Upper lobe of right lung (tissue), 1 donor: ENCODE data around the gene NDUFAF8. TPM values are rescaled to one million over a fixed set of nuclear protein-coding genes. Genes with fewer than 3 reads are reported as not detected.

ENCODE experiments used
- ATAC-seq: fragments of 200-7000 bp; cut with Tn5 transposase; one replicate; pipeline ENCODE4 v1.9.1; 2020; ENCODE audit warnings: mild to moderate bottlenecking, moderate library complexity
- DNase-seq: peaks from one replicate; pipeline ENCODE4 v3.0.0-alpha.2; 2020
- H3K27ac ChIP-seq: fragments of 200-600 bp; one replicate; pipeline ENCODE4 v1.8.0; 2022
- H3K27me3 ChIP-seq: fragments of 200-600 bp; one replicate; pipeline ENCODE4 v1.8.0; 2022; ENCODE audit warnings: mild to moderate bottlenecking
- H3K36me3 ChIP-seq: fragments of 200-600 bp; one replicate; pipeline ENCODE4 v1.8.0; 2022
- H3K4me1 ChIP-seq: fragments of 200-600 bp; one replicate; pipeline ENCODE4 v1.8.0; 2022
- H3K4me3 ChIP-seq: fragments of 200-600 bp; one replicate; pipeline ENCODE4 v1.8.0; 2022; ENCODE audit warnings: mild to moderate bottlenecking
- H3K9me3 ChIP-seq: fragments of 200-600 bp; one replicate; pipeline ENCODE4 v1.8.0; 2022
- intact Hi-C: fragments of 100-400 bp; cut with DNase I; formaldehyde crosslinking; loops from one replicate; pipeline ENCODE4 v1.11.0; 2022
- total RNA-seq: library from RNA; stranded (reverse); fragmentation: NEBNext Ultra II Directional; extraction: Animal tissue kit (Norgen Biotek cat#: 25700); gene quantifications from one replicate; pipeline ENCODE4 v1.2.1, GENCODE V29; 2021
- TF ChIP-seq, protein P1 (sequence below): fragments of 200-600 bp; IDR thresholded peaks from one replicate; pipeline ENCODE4 v1.8.0; 2022; ENCODE audit warnings: antibody characterized with exemption
- donor health status: DM: no; HTN: yes; CAD: no; lungs with severe emphysema.

The NDUFAF8 gene
- total RNA-seq, 1 donor from 2014 or later = 32.6 TPM

DNA sequence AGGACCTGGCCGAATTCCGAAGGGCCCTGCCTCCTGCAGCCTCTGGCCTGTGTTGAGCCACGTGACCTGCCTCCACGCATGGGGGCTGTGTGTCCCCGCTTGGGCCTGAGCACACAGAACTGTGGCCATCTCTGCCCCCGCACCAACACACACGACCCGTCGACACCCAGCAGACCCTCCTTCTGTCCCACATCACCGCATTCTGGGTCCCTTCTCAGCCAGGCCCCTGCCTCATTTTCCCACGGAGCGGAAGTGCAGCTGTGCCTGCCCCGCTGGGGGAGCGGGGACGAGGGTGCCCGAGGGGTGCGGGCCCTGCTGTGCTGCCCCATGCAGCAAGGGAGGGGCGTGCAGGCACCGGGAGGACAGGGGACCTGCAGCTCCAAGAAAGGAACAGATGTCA is 18.4 kb downstream of the NDUFAF8 start:
- Histone ChIP-seq H3K9me3 (no peaks in the 10 kb centered on the region), H3K27me3 (no peaks in the 10 kb centered on the region), H3K4me1 (peaks cover 14% of the 10 kb centered on the region), H3K36me3 (peaks cover 51% of the 10 kb centered on the region), H3K4me3 (no peak overlapping the region), H3K27ac (no peak overlapping the region)
- no peak for ATAC-seq
- intact Hi-C loops = loop anchor here (10.0 kb wide), 2 partner anchors 227 to 327 kb away; no protein-coding TSS in a partner anchor
- TF ChIP-seq, protein P1, sequence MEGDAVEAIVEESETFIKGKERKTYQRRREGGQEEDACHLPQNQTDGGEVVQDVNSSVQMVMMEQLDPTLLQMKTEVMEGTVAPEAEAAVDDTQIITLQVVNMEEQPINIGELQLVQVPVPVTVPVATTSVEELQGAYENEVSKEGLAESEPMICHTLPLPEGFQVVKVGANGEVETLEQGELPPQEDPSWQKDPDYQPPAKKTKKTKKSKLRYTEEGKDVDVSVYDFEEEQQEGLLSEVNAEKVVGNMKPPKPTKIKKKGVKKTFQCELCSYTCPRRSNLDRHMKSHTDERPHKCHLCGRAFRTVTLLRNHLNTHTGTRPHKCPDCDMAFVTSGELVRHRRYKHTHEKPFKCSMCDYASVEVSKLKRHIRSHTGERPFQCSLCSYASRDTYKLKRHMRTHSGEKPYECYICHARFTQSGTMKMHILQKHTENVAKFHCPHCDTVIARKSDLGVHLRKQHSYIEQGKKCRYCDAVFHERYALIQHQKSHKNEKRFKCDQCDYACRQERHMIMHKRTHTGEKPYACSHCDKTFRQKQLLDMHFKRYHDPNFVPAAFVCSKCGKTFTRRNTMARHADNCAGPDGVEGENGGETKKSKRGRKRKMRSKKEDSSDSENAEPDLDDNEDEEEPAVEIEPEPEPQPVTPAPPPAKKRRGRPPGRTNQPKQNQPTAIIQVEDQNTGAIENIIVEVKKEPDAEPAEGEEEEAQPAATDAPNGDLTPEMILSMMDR = no peak
- DNase-seq = no peak

DNA sequence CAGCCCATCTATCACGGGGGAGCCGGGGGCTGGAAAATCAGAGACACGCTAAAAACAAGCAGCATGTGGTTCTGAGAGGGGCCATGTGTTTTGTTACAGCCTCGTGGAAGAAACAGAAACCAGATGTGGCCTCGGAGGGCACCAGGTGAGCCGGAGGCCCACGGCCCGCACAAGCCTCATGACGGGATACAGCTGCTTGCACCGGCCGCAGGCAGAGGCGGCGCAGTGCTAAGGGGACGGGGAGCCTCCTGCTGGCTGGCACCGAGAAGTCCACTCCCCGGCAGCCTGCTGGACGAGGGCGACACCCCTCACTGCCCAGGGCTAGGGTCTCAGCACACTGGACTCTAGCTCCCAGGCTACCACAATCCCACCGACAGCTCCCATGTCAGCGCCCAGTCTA is 19.2 kb downstream of the NDUFAF8 start:
- Histone ChIP-seq H3K4me3 (no peak overlapping the region), H3K36me3 (peaks cover 57% of the 10 kb centered on the region), H3K9me3 (no peaks in the 10 kb centered on the region), H3K27ac (no peak overlapping the region), H3K4me1 (peaks cover 14% of the 10 kb centered on the region), H3K27me3 (no peaks in the 10 kb centered on the region)
- no peak for ATAC-seq
- TF ChIP-seq, protein P1 = no peak
- no peak for DNase-seq
- intact Hi-C loops = loop anchor here (10.0 kb wide), 2 partner anchors 227 to 327 kb away; no protein-coding TSS in a partner anchor

DNA sequence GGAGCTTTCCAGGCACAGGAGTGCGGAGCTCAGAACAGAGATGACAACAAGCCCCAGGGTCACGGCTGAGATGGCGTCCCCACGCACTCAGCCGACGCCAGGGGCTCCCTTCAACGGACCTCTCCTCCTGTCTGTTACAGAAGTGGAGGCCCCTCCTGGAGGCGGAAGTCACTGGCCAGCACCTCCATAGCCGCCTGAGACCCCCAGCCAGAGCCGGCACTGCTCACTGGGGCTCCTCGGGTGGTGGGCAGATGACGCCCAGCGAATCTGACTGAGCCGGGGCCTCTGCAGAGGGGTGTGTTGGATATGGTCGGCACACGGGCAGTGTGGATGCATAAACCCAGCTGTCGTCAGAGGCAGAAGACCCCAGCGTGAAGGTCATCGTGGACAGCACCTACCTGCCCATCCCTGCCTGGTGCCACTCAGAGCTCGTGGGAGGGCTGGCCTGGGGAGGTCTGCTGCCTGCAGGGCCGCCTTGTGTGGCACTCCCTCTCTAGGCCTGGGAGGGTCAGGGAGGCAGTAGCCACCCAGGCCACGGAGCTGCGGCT is 20.0 kb downstream of the NDUFAF8 start:
- Histone ChIP-seq H3K4me1 (peaks cover 14% of the 10 kb centered on the region), H3K36me3 (peaks cover 66% of the 10 kb centered on the region), H3K27ac (no peak overlapping the region), H3K9me3 (no peaks in the 10 kb centered on the region), H3K27me3 (no peaks in the 10 kb centered on the region), H3K4me3 (no peak overlapping the region)
- TF ChIP-seq, protein P1 = no peak
- intact Hi-C loops = loop anchor here (10.0 kb wide), 2 partner anchors 226 to 326 kb away; no protein-coding TSS in a partner anchor
- DNase-seq (no peak), ATAC-seq (no peak)

DNA sequence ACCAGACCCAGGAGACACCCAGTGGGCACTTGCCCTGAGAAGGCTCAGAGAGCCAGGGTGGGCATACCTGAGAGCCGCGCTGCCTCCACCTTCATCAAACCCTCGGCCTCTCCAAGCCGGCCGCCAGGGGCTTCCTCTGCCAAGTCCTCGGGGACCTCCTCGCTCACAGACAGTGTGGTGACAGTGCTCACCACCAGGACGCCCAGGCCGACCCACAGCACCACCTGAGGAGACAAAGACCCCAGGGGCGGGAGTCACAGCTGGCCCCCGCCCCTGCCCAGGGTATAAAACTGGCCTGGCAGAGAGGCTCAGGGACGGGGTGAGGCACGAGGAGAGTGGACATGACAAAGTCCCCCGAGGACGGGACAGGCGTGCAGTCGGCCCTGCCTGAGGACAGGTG is 21.1 kb downstream of the NDUFAF8 start:
- Histone ChIP-seq H3K4me3 (no peak overlapping the region), H3K27ac (no peak overlapping the region), H3K9me3 (no peaks in the 10 kb centered on the region), H3K27me3 (no peaks in the 10 kb centered on the region), H3K36me3 (peaks cover 76% of the 10 kb centered on the region), H3K4me1 (peaks cover 5% of the 10 kb centered on the region)
- intact Hi-C loops = no loop called here
- DNase-seq (no peak), ATAC-seq (no peak)
- TF ChIP-seq, protein P1 = no peak

DNA sequence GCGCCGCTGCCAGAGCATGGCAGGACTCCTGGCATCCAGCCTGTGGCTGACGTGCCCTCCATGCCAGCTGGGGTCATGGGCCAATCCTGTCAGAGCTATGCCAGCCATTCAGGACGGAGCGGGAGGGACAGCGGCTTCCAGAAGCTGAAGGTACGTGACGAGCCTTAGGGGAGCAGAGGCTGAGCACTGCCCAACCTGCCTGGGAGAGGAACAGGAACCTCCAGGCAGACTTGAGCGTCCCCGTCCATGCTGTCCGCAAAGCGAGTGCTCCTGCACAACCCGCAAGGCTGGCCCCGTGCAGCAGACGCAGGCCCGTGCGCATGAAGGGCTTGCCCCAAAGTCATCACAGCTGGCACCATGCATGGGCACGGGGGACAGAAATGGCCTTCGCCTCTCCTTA is 21.5 kb downstream of the NDUFAF8 start:
- no peak overlapping the region for H3K27ac ChIP-seq
- DNase-seq (no peak), ATAC-seq (no peak)
- H3K4me1 ChIP-seq = no peaks in the 10 kb centered on the region
- H3K36me3 ChIP-seq = peaks cover 81% of the 10 kb centered on the region
- no peaks in the 10 kb centered on the region for H3K27me3 ChIP-seq
- H3K4me3 ChIP-seq = no peak overlapping the region
- no peaks in the 10 kb centered on the region for H3K9me3 ChIP-seq
- TF ChIP-seq, protein P1 = no peak
- intact Hi-C loops = no loop called here

DNA sequence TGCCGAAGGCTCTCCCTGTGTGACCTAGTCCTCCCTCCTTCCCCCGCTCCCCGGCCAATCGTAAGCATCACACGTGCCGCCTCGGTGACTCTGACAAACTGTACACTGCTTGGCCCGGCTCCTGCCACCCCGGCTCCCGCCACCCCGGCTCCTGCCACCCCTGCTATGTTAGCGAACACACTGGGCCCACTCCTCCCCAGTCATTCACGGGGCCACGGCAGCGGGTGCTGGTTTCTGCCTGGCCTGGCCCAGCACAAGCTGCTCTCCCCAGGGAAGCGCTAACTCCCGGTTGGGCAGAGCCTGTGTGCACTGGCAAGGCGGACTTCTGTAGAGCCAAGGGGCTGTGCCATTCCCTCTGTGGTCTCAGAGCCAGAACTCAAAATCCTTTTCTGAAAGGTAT is 22.0 kb downstream of the NDUFAF8 start:
- H3K27ac ChIP-seq = no peak overlapping the region
- ATAC-seq = no peak
- intact Hi-C loops = no loop called here
- TF ChIP-seq, protein P1 = no peak
- no peaks in the 10 kb centered on the region for H3K4me1 ChIP-seq
- peaks cover 85% of the 10 kb centered on the region for H3K36me3 ChIP-seq
- H3K4me3 ChIP-seq = no peak overlapping the region
- no peaks in the 10 kb centered on the region for H3K9me3 ChIP-seq
- H3K27me3 ChIP-seq = no peaks in the 10 kb centered on the region
- DNase-seq = no peak
